ENCODE results near the gene GTF3C1. TPM values are rescaled to one million over a fixed set of nuclear protein-coding genes. Genes with fewer than 3 reads are reported as not detected.

The GTF3C1 gene
- total and polyA plus RNA-seq, 2 of the 8 experiments (the other 6 are each of a cell fraction or from before 2014, with no cell fraction given): 89.3 to 126 TPM

DNA sequence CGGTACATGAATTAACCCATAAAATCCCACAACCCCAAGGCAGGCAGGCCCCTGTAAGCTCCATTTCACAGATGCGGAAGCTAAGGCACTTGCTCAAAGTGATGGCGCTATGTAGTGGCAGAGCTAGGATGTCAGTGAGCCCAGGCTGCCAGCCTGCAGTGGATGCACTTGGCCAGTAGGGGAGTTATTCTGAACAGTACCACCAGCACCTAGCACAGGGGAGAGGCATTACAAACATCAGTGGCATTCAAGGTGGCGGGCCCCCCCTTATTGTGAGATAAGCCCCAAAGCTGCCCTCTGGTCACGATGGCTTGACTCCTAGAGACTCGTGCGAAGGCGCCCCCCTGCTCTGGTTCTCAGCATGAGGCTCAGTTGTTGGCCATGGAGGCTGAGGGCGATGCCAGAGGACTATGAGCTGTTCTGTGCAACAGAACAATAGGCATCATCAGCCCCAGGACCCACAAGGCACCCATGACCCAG is 33.8 kb downstream of the GTF3C1 start:
- no peak overlapping the region for H3K27ac ChIP-seq (ENCODE audit: low read depth, low read length)
- ChIA-PET POLR2A (ENCODE audit: partially characterized antibody) (interaction anchor here (1.7 kb wide), 1 partner anchor 9 kb away, joined by 4 read pairs; no protein-coding TSS in a partner anchor), CTCF (ENCODE audit: partially characterized antibody) (interaction anchor here (0.6 to 4.2 kb wide), 29 partner anchors 9 to 575 kb away, joined by 3 to 27 read pairs (median 4); partner anchors contain the start of genes GTF3C1 and KATNIP)
- peak; percentile 77; the same call in 1 of the 2 replicates for TF ChIP-seq KDM1A (IDR thresholded peaks at IDR 0.05; ENCODE audit: borderline replicate concordance, low read length)
- TF ChIP-seq JUND (IDR thresholded peaks at IDR 0.05; ENCODE audit: low read length): no peak
- no peak for TF ChIP-seq TEAD4 (IDR thresholded peaks at IDR 0.05; ENCODE audit: low read depth, low read length)
- TF ChIP-seq CEBPB (IDR thresholded peaks at IDR 0.05; ENCODE audit: low read depth, low read length): no peak
- TF ChIP-seq, protein P1, sequence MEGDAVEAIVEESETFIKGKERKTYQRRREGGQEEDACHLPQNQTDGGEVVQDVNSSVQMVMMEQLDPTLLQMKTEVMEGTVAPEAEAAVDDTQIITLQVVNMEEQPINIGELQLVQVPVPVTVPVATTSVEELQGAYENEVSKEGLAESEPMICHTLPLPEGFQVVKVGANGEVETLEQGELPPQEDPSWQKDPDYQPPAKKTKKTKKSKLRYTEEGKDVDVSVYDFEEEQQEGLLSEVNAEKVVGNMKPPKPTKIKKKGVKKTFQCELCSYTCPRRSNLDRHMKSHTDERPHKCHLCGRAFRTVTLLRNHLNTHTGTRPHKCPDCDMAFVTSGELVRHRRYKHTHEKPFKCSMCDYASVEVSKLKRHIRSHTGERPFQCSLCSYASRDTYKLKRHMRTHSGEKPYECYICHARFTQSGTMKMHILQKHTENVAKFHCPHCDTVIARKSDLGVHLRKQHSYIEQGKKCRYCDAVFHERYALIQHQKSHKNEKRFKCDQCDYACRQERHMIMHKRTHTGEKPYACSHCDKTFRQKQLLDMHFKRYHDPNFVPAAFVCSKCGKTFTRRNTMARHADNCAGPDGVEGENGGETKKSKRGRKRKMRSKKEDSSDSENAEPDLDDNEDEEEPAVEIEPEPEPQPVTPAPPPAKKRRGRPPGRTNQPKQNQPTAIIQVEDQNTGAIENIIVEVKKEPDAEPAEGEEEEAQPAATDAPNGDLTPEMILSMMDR (IDR thresholded peaks at IDR 0.05; ENCODE audit: control extremely low read depth in 1 of 3, insufficient read depth in 1 of 3, low read depth in 1 of 3, low read length in 3 of 3): peak; percentile 67 to 95 (median 95)
- TF ChIP-seq YY1 (IDR thresholded peaks at IDR 0.05; ENCODE audit: low read depth, low read length): 0 out of 2 replicates have a peak, but pooled peaks have one; percentile 11
- peak; percentile 18 to 29; a peak in 2 of 4 replicates for TF ChIP-seq RAD21 (IDR thresholded peaks at IDR 0.05 in 1 of 2, conservative IDR thresholded peaks at IDR 0.05 in 1 of 2; ENCODE audit: low read depth in 2 of 2, low read length in 2 of 2)
- H3K9ac ChIP-seq (replicated peaks in 1 of 4; ENCODE audit: extremely low read depth in 1 of 4, low read depth in 3 of 4, low read length in 3 of 4): no peak overlapping the region
- no peak overlapping the region for H3K4ac ChIP-seq (replicated peaks; ENCODE audit: insufficient read length, low read depth, low read length)
- peak; percentile 87 for FAIRE-seq
- H3K79me1 ChIP-seq (ENCODE audit: low read depth, low read length): no peaks in the 10 kb centered on the region; the same call in 1 of the 2 replicates
- H3K14ac ChIP-seq (ENCODE audit: insufficient read length): no peak overlapping the region
- H4K20me1 ChIP-seq (replicated peaks in 1 of 2; ENCODE audit: control insufficient read depth in 1 of 2, insufficient read depth in 2 of 2, low read length in 2 of 2): peaks cover 5 to 14% of the 10 kb centered on the region in 2 experiments
- H3K23me2 ChIP-seq (ENCODE audit: low read depth, low read length): no peaks in the 10 kb centered on the region
- no peak overlapping the region for H2BK5ac ChIP-seq (ENCODE audit: low read depth, low read length)
- H3K23ac ChIP-seq (ENCODE audit: insufficient read length): no peak overlapping the region
- no peak overlapping the region for H4K91ac ChIP-seq (replicated peaks; ENCODE audit: insufficient read length, low read length)
- H3K9me3 ChIP-seq (ENCODE audit: insufficient read depth in 2 of 2, low read depth in 1 of 2, low read length in 1 of 2): no peaks in the 10 kb centered on the region
- H3K4me3 ChIP-seq (ENCODE audit: extremely low read depth in 1 of 4, insufficient read depth in 2 of 4, low read depth in 3 of 4, low read length in 4 of 4): no peak overlapping the region
- no peak overlapping the region for H2AK5ac ChIP-seq (ENCODE audit: low read depth, low read length)
- peaks cover 10 to 28% (median 14%) of the 10 kb centered on the region in 4 experiments for H3K36me3 ChIP-seq (ENCODE audit: control insufficient read depth in 2 of 4, insufficient read depth in 4 of 4, low read length in 3 of 4)
- no peak overlapping the region for H3K18ac ChIP-seq (ENCODE audit: extremely low read depth, low read length)
- no peak overlapping the region for H2BK15ac ChIP-seq (ENCODE audit: low read length)
- 85% methylated on average over 9 of the region's 9 CpGs; no CpG with 5 or more reads in 1 of the 2 experiments for WGBS, 2 experiments (ENCODE audit: extremely low coverage in 1 of 2, insufficient coverage in 1 of 2, insufficient read length in 1 of 2, insufficient replicate concordance in 2 of 2, low coverage in 1 of 2, low lambda C conversion rate in 2 of 2, missing lambda C conversion rate in 1 of 2)
- peak; percentile 39 to 79 for DNase-seq (ENCODE audit: low read depth in 1 of 2, low spot score in 2 of 2)
- H3K27me3 ChIP-seq (replicated peaks in 1 of 4; ENCODE audit: control insufficient read depth in 3 of 4, extremely low read depth in 1 of 4, insufficient read depth in 3 of 4, low read length in 3 of 4): no peaks in the 10 kb centered on the region
- H2BK120ac ChIP-seq (replicated peaks; ENCODE audit: low read depth, low read length): no peak overlapping the region
- H3K4me1 ChIP-seq (replicated peaks in 1 of 4; ENCODE audit: control insufficient read depth in 3 of 4, insufficient read depth in 4 of 4, low read length in 3 of 4): no peaks in the 10 kb centered on the region
- no peak overlapping the region for H2BK12ac ChIP-seq (ENCODE audit: low read depth, low read length)
- no peak overlapping the region for H2AFZ ChIP-seq (ENCODE audit: low read length)
- H2BK20ac ChIP-seq (ENCODE audit: low read length): no peak overlapping the region
- H3K79me2 ChIP-seq (ENCODE audit: control insufficient read depth in 1 of 2, insufficient read depth in 2 of 2, low read length in 2 of 2): no peaks in the 10 kb centered on the region
- H4K8ac ChIP-seq (ENCODE audit: extremely low read depth, insufficient read depth, low read length): no peak overlapping the region
- H3K4me2 ChIP-seq (ENCODE audit: insufficient read depth in 1 of 2, low read depth in 2 of 2, low read length in 2 of 2): no peak overlapping the region
- H3K56ac ChIP-seq (replicated peaks; ENCODE audit: insufficient read length, low read depth, low read length): no peak overlapping the region
- H4K5ac ChIP-seq (ENCODE audit: insufficient read length, low read depth, low read length): no peak overlapping the region
